Measurements from ENCODE around the gene GTPBP3.
"Not testable (repeated sequence)": the region's sequence is repeated elsewhere in the genome, so short reads cannot be mapped to it uniquely, and the experiment has no call there.

The GTPBP3 gene

GRCh38 chr19:17341386-17341785 is 4.0 kb downstream of the GTPBP3 start:
- DNase-seq (ENCODE audit: low spot score): no peak

- DNase-seq (ENCODE audit: low spot score): no peak
Observed at GRCh38 chr19:17341845-17342244, 4.5 kb downstream of the GTPBP3 start.

- DNase-seq (ENCODE audit: low spot score): peak; percentile 54
Observed at GRCh38 chr19:17346109-17346671, 8.8 kb downstream of the GTPBP3 start.

GRCh38 chr19:17347361-17347760 is 10.0 kb downstream of the GTPBP3 start:
- DNase-seq (ENCODE audit: low spot score): no peak

GRCh38 chr19:17347877-17348276 is 10.5 kb downstream of the GTPBP3 start:
- DNase-seq (ENCODE audit: low spot score): no peak

GRCh38 chr19:17348700-17349099 is 11.3 kb downstream of the GTPBP3 start:
- peak; percentile 53 for DNase-seq (ENCODE audit: low spot score)

- no peak for DNase-seq (ENCODE audit: low spot score)
Observed at GRCh38 chr19:17351815-17352435, 14.6 kb downstream of the GTPBP3 start.

GRCh38 chr19:17352608-17353280 is 15.4 kb downstream of the GTPBP3 start:
- no peak for DNase-seq (ENCODE audit: low spot score)

GRCh38 chr19:17353386-17353785 is 16.0 kb downstream of the GTPBP3 start:
- DNase-seq (ENCODE audit: low spot score): no peak

GRCh38 chr19:17357078-17357666 is 19.8 kb downstream of the GTPBP3 start:
- DNase-seq (ENCODE audit: low spot score): no peak

- DNase-seq (ENCODE audit: low spot score): no peak
Observed at GRCh38 chr19:17357724-17358123, 20.4 kb downstream of the GTPBP3 start.

GRCh38 chr19:17358395-17358794 is 21.0 kb downstream of the GTPBP3 start:
- no peak for DNase-seq (ENCODE audit: low spot score)

- no peak for DNase-seq (ENCODE audit: low spot score)
Observed at GRCh38 chr19:17359905-17360800, 22.8 kb downstream of the GTPBP3 start.

GRCh38 chr19:17363852-17364605 is 26.7 kb downstream of the GTPBP3 start:
- DNase-seq (ENCODE audit: low spot score): not testable (repeated sequence)

GRCh38 chr19:17365361-17365760 is 28.0 kb downstream of the GTPBP3 start:
- DNase-seq (ENCODE audit: low spot score): no peak

GRCh38 chr19:17370026-17370587 is 32.8 kb downstream of the GTPBP3 start:
- DNase-seq (ENCODE audit: low spot score): no peak

- DNase-seq (ENCODE audit: low spot score): no peak
Observed at GRCh38 chr19:17376935-17377600, 39.7 kb downstream of the GTPBP3 start, which contains the start of gene PLVAP. PLVAP (minus strand) TSS chr19:17377342; CDS start chr19:17377288, 54 bp downstream.

GRCh38 chr19:17378271-17378670 is 40.9 kb downstream of the GTPBP3 start:
- no peak for DNase-seq (ENCODE audit: low spot score)

GRCh38 chr19:17379221-17379631 is 41.9 kb downstream of the GTPBP3 start:
- DNase-seq (ENCODE audit: low spot score): no peak

- no peak for DNase-seq (ENCODE audit: low spot score)
Observed at GRCh38 chr19:17380426-17381138, 43.2 kb downstream of the GTPBP3 start.

All from SW480 (cell line).